Left ventricle myocardium superior (tissue), 1 donor: Measurements from ENCODE around the gene ARHGEF3. TPM values are rescaled to one million over a fixed set of nuclear protein-coding genes. Genes with fewer than 3 reads are reported as not detected.

Source experiments
- ATAC-seq: fragments of 200-7000 bp; cut with Tn5 transposase; one replicate; pipeline ENCODE4 v1.9.1; 2020; ENCODE audit warnings: mild to moderate bottlenecking, moderate library complexity
- DNase-seq: peaks from one replicate; pipeline ENCODE4 v3.0.0-alpha.2; 2020
- intact Hi-C: fragments of 100-400 bp; cut with micrococcal nuclease; formaldehyde crosslinking; loops from one replicate; pipeline ENCODE4 v1.11.0; 2022
- total RNA-seq: library from RNA; stranded (reverse); fragmentation: NEBNext Ultra II Directional; extraction: Animal tissue kit (Norgen Biotek cat#: 25700); gene quantifications from one replicate; pipeline ENCODE4 v1.2.1, GENCODE V29; 2021
- donor health status: DM: no; HTN: yes; CAD: no; lungs with severe emphysema.

Gene ARHGEF3
- total RNA-seq, 1 donor from 2014 or later = 17.6 TPM

DNA sequence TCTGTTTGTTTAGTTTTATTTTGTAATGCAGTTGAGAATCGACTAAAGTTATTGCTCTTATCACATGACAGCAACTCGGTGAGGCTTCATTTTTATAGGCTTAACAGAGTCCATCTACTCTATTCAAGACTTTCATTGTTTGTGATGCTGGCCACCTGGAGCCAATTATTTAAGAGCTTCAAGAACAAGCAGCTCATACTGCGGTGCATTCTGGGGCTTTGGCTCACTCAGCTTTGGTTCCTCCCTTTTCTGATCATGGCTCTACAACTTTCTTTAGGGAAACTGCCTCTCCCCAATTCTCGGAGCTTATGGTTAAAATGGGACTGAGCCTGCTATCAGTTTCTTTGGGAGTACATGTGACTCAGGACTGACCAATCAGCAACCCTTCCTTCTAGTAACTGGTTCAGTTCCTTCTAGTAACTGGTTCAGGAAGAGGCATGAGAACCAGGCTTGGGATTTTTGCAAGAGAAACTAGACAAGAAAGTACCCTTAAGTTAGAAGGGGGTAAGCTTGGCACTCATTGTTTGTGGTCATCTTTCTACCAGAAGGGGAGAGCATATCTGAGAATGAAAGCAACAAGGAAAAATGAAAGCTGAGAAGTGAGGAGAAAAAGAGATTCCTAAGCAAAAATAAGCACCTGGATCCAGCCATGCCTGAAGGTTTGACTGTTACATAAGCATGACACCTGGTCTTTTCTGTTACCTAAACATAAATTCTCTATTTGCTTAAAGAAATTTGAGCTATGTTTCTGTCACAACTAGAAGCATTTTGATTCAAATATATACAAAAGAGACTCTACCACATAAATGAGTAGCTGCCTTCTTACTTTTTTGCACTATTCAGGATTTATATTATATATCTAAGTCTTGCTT, 24.1 kb upstream of the ARHGEF3 start:
- ATAC-seq = no peak
- DNase-seq = no peak
- intact Hi-C loops = no loop called here

DNA sequence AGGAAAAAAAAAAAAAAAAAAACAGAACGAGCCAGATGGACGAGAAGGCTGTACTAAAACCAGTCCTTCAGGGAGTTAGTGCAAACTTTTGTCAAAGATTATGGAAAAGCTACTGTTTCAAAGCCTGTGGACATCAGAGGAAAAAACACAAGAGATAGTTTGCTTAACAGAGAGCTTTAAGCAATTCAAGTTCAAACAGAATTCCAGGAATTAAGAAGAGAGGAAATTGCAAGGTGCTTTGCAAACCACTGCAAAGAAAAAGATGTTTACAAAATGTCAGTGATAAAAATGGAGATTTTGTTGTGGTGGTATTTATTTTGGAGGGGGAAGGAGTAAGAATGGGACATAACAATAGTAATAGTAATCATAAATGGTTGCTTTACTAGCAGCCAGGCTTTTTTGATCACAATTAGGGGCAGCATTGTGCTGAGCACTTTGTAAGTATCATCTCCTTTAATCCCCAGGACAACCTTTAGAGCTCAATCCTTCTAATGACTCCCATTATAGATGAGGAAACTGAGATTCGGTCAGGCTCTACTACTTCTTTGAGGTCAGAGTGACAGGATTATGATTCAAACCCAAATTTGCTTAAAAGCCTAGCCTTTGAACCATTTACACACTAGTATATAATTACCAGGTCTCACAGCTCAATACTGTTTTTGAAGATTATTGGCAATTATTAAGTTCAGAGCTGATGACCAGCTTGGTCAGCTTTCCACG, 22.4 kb upstream of the ARHGEF3 start:
- intact Hi-C loops = no loop called here
- ATAC-seq = no peak
- DNase-seq = no peak

DNA sequence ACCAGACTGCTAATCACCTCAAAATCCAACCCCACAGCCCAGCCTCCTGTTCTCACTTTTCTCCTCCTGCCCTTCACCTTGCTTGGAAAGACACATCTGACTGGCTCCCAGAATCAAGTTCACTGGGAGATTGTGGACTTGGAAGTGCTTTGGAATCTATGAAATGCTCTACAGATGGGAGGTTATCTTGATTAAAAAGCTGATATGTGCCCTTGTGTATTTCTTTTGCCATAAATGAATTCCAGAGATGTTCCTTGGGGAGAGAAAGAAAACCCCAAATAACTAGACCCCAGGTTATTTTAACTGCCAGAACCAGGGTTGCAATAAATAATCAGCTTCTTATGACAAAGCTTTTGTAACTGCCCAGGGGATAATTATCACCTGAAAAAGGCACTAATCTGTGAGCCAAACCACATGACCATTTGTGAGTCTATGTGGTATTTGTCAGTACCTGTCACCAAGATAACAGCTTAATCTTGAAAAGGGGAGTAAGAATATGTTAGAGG, 21.7 kb upstream of the ARHGEF3 start:
- DNase-seq (no peak), ATAC-seq (no peak)
- intact Hi-C loops = no loop called here

DNA sequence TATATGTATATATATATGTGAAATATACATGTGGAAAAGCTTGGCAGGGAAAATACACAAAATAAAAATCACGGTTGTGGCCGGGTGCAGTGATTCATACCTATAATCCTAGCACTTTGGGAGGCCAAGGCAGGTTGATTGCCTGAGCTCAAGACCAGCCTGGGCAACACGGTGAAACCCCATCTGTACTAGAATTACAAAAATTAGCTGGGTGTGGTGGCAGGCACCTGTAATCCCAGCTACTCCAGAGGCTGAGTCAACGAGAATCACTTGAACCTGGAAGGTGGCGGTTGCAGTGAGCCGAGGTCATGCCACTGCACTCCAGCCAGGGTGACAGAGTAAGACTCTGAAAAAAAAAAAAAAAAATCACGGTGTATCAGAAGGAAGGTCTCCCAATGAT, 20.8 kb upstream of the ARHGEF3 start:
- DNase-seq (no peak), ATAC-seq (no peak)
- intact Hi-C loops = no loop called here

DNA sequence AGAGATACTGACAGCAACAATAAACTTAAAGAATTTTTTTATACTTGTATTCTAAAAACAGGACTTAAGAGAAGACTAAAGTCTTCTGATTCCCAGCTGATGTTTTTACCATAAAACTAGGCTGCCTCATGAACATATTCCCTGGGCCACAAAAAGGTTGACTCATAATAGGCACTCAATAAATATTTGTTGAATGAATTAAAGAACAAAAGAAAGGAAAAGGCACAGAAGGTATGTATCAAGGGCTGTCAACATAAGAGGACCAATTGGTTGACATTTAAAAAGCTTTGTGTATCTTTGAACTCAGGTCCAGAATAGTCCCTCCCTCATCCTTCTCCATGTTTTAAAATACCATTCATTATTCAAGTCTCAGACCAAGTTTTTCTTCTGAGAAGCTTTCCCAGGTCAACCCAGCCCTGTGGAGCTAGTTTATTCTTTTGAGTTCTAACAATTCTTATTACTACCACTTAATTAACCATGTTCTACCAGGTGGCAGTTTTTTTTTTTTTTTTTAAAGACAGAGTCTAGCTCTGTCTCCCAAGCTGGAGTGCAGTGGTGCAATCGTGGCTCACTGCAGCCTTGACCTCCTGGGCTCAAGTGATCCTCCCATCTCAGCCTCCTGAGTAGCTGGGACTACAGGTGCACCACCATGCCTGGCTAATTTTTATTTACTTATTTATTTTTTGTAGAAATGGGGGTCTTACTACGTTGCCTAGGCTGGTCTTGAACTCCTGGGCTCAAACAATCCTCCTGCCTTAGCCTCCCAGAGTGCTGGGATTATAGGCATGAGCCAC, 17.5 kb upstream of the ARHGEF3 start:
- intact Hi-C loops = no loop called here

DNA sequence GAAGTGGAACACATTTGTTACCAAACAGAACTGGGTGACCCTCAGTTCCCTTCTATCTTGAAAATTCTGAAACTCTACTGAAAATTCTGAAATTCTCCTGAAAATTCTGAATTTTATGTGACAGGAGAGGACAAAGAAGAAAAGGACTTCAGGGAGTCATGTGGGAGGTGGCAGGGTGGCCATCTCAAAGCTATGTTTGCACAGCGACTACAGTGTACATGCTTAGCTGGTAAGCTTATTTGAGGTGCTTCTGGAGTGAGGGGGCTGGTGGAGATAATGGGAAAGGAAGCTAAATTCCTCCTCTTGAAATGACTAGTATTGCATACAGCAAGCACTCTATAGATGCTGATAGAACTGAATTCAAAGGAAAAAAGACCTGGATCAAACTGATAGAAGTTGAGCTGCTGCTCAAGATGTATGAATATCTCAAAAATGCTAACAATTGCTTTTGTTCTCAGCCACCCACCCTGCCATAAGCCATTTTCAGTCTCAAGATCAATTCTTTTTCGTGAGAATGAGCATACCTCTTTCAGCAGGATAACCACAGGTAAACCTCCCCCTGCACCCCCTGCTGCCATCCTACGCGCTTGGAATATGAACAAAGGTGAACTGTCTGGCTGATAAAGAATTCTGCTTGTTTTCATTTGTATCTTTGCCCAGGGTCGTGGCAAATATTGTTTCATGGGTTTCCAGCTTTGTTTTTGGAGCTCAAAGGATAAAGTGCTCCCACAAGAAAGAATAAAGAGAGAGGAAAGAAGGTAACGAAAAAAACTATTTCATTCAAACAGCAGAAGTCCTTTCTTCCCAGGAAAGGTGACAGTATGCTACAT, 16.6 kb upstream of the ARHGEF3 start:
- no peak for DNase-seq
- intact Hi-C loops = no loop called here

More for the DNA sequence above, 17.5 kb upstream of the ARHGEF3 start:
- DNase-seq = no peak
- no peak for ATAC-seq

DNA sequence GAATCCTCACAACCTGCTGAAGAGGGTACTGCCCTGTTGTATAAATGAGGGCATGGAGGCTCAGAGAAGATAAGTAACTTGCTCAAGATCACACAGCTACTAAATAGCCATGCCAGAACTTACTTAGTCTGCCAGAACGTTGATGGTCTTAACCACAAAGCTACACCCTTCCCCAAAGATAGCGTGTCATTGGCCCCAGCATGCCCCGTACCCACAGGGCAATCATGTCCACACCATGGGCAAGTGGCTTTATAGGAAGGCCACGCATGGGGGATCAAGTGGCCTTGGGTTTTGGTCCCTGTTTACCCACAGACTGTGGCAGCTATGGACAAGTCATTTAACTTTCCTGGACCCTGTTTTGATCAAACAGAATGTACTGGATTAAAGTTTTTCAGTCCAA, 15.9 kb upstream of the ARHGEF3 start:
- no peak for ATAC-seq
- intact Hi-C loops = no loop called here
- DNase-seq = no peak

More for the DNA sequence above, 16.6 kb upstream of the ARHGEF3 start:
- no peak for ATAC-seq

DNA sequence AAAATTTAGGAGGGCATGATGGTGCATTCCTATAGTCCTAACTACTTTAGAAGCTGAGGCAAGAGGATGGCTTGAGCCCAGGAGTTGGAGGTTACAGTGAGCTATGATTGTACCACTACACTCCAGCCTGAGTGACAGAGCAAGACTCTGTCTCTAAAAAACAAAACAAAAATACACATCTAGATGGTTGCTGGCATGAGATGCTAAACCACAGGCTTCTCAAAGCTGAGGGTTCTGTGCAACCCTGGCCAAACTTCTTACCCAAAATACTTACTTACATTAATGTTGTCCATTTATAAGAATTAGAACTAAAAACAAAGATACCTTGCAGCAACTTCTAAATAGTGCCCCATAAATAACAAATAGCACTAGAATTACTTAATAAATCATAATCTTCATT, 14.3 kb upstream of the ARHGEF3 start:
- intact Hi-C loops = no loop called here
- no peak for ATAC-seq
- DNase-seq = no peak

DNA sequence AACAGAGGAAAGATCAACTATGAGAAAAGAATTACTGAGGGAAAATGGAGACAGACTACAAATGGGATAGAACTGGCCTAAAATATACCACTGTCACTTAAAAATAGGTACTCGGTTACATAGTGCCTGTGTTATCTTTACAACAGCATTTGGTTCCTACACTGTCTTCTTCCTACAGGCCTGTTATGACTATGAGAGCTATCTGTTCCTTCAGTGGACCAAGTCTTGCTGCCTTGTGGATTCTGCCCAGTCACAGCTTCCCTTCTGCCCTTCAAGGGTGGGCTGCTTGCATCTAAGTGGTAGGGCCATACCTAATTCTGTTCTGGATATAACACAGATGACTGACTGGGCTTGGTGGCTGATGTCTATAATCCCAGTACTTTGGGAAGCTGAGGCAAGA, 13.8 kb upstream of the ARHGEF3 start:
- no peak for DNase-seq
- intact Hi-C loops = no loop called here
- no peak for ATAC-seq

DNA sequence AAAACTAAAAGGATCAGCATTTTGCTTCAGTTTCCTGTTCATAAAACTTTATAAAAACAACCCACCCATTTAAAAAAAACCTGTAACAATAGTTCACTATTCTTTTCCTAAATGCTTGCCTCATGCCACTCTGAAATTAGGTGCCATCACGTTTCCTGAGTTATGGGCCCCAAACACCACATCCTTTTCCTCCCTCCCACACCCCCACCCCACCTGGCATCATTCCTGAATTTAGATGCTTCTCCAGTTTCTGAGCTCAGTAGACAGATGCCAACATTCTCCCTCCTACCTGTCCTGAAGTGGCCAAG, 11.9 kb upstream of the ARHGEF3 start:
- DNase-seq (no peak), ATAC-seq (no peak)
- intact Hi-C loops = no loop called here

DNA sequence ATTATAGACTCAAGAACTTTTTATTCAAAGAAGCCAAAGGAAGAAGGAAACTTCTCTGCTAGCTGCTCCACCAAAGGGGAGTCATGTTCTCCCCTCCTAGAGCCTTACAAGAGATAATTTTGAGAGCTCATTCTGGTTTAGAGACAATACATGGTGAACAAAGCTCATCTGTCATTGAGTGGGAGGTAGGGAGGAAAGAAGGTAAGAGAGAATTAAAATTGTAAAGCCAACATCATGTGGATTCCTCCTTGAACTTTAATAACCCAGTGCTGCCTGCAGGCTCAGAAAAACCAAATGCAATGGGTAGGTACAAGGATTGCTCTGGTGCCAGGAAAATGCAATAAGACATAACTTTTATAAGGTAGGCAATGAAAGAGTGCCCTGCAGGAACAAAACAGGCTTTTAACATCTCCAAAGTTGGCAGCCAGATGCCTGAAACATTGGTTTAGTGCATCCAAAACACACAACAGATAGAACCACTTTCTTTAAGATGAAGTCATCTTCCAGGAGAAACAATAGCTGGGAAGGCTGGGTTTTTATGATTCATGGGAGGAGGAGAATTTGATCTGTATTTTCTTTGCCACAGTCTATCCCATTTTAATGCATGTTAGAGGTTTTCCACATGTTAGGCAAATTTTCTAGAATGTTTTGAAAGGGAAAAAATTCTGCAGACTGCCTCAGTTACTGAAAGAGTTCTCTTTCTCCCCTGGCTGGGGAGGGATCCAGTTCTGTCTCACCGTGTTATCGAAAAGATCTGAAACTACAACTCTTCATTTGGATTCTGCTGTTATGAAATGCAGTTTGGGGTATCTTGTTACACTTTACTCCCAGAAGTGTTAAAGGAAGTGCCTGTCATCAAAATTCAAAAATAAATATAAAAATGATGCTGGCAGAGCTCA, 11.3 kb upstream of the ARHGEF3 start:
- ATAC-seq = no peak
- intact Hi-C loops = no loop called here
- no peak for DNase-seq

DNA sequence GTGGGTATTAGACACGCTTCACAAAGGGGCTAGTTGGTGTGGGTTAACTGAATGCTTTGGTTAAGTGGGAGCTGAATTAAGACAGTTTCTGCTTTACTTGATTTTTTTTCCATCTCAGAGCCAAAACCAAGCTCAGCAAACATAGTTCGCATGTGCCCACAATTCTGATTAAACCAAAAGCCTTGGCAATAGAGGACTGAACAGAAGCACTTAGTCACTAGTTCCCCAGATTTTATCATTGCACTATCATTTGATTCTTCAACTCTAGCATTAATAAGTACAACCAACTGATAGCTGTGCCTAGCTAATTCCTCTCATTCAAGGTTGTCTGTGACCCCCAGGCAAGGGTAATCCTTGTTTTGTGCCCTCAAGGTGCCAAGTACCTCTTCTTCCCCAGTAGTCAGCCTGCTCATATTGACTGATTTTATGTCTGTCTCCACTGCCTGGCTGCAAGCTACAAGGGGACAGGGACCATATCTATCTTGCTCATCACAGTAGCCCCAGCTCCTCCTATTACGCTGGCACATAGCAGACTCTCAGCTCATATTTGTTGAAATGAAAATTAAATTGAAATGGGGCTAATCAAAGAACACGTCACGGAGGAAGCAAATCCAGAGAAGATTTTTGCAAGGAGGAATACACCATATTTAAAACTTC, 9.9 kb upstream of the ARHGEF3 start:
- ATAC-seq (no peak), DNase-seq (no peak)
- intact Hi-C loops = no loop called here

DNA sequence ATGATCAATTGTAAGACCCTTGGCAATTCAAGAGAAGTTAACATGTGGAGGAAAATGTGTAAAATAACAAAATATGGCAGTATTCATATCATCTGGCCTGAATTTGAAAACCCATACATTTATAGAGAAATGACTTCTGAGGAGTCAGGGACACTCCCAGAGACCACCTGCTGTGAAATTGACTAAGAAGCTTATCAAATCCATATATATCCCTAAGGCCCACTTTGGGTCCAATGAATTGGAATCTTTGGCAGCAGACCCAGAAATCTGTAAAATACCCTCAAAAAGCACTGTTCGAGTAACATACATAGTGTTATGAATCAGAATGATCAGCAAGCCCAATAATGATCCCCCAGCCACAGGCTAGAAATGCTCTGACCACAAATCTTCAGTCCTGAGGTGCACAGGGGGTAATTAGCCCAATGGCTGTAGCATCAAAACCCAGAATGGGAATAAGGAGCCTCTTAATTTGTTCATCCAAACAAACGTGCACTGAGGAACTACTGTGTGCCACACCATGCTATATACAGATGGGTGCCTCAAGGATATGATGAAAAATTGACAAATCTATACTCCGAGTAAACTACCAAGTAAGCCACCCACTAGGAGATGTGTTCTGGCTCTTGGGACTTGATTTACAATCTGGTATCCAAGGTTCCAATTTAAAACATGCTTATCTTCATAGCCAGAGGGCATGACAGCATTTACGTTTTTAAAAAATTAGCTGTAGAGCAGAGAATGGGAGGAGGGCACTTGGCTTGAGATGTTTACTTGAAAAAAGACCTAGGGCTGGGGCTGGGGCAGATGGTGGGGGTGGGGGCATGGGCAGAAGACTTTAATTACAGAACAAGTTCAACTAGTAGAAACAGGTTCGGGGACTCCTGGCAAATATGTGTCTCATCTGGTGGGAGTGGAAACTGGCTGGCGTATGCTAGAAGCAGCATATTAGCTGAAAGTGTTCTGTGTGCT, 9.1 kb upstream of the ARHGEF3 start:
- intact Hi-C loops = no loop called here
- no peak for DNase-seq
- no peak for ATAC-seq

DNA sequence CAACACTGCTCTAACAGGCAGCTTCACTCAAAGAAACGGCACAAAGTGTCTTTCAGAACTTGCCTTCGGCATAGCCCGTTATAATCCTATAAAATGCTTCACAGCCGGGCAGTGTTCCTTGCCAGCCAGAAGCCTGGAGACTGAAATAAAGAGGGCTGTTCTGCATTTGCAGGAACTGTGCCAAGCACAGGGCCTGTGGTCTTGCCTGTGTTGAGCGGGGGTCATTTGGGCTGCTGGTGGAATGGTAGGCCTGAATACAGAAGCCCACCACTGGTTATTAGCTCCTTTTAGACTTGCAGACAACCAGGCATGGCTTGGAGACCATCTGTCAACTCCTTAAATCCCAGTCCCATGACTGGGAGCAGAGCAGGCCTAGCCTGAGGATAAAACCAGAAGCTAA, 4.7 kb upstream of the ARHGEF3 start:
- ATAC-seq (no peak), DNase-seq (no peak)
- intact Hi-C loops = loop anchor here (10.0 kb wide), 1 partner anchor 178 kb away; no protein-coding TSS in a partner anchor

DNA sequence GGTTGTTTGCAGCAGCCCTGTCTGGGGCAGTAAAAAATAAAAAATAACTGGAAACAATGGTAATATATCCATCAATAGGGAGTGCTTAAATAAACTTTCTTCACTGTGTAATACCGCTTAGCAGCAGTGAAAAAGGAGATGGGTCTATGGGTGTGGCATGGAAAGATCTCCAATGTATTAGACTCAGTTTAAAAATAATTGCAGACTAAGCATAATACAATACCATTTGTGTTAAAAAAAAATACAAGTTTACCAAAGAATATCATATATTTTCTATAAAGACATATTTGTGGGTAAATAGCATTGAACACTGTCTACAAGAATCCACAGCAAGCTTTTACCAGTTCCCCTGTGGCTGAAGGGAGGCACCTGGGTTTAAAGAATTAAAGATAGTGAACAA, 1.0 kb upstream of the ARHGEF3 start:
- DNase-seq = no peak
- no peak for ATAC-seq
- intact Hi-C loops = loop anchor here (10.0 kb wide), 1 partner anchor 182 kb away; no protein-coding TSS in a partner anchor

DNA sequence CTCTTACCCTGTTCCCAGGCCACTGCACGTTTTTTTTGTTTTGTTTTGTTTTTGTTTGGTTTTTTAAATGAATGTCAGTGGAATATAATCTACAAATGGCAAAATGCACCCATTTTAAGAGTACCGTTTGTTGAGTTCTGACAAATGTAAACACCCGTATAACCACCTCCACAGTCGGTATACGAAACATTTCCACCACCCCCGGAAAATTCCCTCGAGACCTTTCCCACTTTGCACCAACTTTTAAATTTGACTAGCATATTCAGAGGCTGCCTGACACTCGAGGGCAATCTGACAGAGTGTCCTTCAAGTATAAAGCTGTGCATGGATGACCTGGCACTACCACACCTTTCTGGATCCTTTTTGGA, 613 bp upstream of the ARHGEF3 start:
- intact Hi-C loops = loop anchor here (10.0 kb wide), 1 partner anchor 182 kb away; no protein-coding TSS in a partner anchor
- ATAC-seq (no peak), DNase-seq (no peak)
